ENCODE results near the gene SCNN1A.

SCNN1A gene

GRCh38 chr12:6334940-6335450 is 40.4 kb downstream of the SCNN1A start:
- no peak for DNase-seq (ENCODE audit: low read depth in 2 of 2)

DNA sequence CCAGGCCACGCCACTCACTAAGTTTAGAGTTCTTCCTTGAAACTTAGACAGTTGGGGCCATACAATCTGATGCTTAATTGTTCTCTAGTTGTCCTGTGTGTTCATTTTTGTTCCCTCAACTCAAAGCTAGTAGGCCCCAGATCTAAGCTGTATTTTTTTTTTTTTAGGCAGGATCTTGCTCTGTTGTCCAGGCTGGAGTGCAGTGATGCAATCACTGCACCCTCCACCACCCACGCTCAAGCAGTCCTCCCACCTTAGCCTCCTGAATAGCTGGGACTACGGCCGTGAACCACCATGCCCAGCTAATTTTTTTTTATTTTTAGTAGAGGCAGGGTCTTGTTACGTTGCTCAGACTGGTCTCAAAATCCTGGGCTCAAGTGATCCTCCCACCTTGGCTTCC is 41.0 kb downstream of the SCNN1A start:
- DNase-seq (ENCODE audit: low read depth in 2 of 2), result no peak

GRCh38 chr12:6333566-6333965 is 41.8 kb downstream of the SCNN1A start:
- no peak for DNase-seq (ENCODE audit: low read depth in 2 of 2)

DNA sequence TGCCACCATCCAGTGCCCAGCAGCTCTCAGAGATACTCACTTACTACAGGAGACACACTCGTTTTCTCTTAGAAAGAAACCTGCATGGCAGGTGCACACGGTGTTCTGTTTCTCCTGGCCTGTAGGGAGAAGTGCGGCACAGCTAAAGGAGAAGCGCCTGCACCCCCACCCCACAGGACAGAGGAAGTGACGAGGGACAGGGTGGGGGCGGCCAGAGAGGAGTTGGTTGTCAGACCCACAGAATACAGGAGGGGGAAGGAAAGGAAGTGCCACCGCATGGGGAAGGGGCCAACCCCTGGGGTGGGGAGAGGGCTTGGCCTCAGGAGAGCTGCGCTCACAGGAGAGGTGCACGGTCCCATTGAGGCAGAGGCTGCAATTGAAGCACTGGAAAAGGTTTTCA is 42.3 kb downstream of the SCNN1A start:
- DNase-seq (ENCODE audit: low read depth in 2 of 2), result no peak

DNA sequence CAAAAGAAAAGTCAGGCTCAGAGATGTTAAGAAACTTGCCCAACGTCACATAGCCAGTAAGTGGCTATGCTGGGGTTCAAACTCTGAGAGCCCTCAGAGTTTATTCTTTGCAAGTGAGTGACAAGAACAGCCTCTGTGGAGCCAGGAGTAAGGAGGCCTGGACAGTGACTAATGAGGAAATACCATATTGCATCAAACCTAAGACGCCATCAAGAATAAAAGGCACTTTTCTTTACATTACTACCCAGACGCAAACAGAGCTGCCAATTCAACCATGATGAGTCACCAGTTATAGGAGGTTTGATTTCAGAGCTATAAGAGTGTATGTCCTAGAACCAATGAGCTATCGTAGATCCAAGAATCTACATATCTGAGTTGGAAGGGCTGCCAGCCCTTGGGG is 42.9 kb downstream of the SCNN1A start:
- DNase-seq (ENCODE audit: low read depth in 2 of 2), result peak; percentile 79 to 83

- no peak for DNase-seq (ENCODE audit: low read depth in 2 of 2)
These were observed 44.2 kb downstream of the SCNN1A start for GRCh38 chr12:6330999-6331714.

- DNase-seq (ENCODE audit: low read depth in 2 of 2), result no peak
These were observed 45.2 kb downstream of the SCNN1A start for GRCh38 chr12:6330192-6330591.

DNA sequence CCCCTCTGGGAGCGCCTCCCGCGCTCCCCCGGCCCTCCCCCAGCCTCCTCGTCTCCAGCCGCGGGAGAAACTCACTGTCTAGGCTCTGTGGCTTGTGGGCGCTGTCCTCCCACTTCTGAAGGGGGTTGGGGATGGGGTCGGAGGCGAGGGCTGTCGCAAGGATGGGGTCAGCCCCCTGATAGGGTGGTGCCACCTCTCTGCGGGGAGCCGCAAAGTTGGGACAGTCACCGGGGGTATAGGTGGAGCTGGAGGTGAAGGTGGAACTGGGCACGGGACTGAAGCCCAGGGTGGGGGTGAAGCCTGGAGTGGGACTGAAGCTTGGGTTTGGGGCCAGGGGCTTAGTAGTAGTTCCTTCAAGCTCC is 45.7 kb downstream of the SCNN1A start:
- no peak for DNase-seq (ENCODE audit: low read depth in 2 of 2)

DNA sequence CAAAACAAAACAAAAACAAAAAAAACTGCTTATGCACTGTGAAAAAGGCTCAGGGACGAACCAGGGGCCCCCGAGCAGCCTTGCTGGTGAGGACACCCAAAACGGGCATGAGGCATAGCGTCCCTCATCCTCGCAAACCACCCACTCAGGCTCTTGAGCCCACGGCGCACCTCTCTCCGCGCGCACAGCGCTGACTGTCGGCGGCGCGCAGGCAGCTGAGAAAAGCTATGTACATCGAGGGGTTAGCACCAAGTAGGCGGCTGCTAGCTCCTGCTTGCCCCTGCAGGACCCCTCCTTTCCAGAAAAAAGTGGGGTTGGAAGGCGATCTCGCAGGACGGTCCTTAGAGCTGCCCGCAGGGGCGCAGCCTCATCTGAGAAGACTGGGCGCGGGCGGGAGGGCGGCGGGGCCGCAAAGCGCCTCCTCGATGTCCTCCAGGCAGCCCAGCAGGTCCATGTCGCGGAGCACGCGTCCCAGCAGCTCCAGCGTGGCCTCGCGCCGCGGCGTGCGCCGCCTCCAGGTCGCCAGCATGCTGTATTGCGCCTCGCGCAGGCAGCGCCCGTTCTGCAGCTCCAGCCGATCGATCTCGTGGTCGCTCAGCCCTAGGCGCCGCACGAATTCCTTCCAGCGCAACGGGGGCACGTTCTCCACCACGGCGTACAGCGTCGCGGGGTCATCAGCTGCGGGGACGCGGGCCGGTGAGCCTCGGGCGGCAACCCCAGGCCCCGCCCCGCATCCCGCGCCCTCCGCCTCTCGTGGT is 46.2 kb downstream of the SCNN1A start:
- DNase-seq (ENCODE audit: low read depth in 2 of 2), result no peak

DNA sequence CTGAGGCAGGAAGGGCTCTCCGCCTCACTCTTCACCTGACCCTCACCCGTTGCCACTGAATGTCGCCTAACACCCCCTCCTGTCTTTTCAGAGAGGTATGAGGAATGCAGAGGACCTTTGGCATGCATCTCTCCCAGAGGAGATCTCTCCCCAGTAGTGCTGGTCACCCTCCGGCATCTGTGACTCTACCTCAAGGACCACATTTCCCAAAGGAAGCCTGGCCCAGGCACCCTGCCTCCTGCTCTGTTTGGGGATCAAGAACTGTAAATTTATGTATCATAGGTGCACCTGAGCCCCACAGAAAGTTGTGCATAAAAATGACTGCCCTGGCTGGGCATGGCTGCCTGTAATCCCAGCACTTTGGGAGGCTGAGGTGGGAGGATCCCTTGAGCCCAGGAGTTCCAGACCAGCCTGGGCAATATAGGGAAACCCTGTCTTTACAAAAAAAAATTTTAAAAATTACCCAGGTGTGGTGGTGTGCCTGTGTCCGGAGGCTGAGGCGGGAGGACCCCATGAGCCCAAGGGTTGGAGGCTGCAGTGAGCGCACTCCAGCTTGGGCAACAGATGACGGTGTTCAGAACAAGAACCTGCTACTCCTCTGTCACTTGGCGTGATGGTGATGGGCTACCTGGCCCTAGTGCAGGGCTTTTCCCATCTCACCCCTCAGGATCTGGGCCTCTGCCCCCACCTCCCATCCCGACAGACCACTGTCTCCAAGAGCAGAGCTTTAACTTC is 47.2 kb downstream of the SCNN1A start:
- DNase-seq (ENCODE audit: low read depth in 2 of 2), result no peak

GRCh38 chr12:6327229-6328041 is 47.9 kb downstream of the SCNN1A start:
- no peak for DNase-seq (ENCODE audit: low read depth in 2 of 2)

GRCh38 chr12:6326316-6327228 is 48.8 kb downstream of the SCNN1A start:
- DNase-seq (ENCODE audit: low read depth in 2 of 2), result no peak

DNA sequence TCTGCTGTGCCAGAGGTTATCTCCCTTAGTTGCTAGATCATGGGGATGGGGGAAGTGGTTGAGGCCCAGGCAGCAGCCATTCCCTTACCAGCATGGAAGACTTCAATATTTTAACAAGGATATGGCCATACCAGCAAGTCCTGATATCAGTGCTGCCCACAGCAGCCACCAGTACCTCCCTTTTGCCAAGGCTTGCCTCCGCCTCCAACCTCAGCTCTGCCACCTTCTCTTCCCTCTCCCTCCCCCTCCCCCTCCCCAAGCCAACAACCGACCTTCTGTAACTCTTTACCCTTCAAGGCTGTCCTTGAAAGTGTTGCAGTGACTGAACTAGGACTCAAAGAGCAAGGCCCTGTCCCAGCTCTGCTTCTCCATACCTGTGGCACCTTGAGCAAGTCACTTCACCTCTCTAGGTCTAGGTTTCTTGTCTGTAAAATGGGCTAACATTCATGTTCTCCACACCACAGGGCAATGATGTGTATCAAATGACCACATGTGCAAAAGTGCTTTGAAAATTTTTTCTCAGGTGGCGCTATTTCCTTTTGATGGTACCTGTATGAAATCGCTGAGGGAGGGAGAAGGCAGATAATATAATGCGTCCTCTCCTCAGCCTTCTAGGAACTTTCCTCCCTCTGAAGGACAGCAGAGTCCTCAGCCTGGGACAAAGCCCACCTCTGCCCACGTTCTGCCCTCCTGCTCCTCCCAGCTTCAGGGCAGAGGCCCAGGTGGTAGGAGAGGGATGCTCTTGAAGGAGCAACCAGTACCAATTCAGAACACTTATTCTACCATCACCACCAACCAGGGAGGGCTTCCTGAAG is 50.2 kb downstream of the SCNN1A start:
- DNase-seq (ENCODE audit: low read depth in 2 of 2), result no peak

GRCh38 chr12:6323995-6324711 is 51.2 kb downstream of the SCNN1A start:
- DNase-seq (ENCODE audit: low read depth in 2 of 2), result no peak

GRCh38 chr12:6323340-6323994 is 51.9 kb downstream of the SCNN1A start:
- DNase-seq (ENCODE audit: low read depth in 2 of 2), result peak; percentile 88 to 90

DNA sequence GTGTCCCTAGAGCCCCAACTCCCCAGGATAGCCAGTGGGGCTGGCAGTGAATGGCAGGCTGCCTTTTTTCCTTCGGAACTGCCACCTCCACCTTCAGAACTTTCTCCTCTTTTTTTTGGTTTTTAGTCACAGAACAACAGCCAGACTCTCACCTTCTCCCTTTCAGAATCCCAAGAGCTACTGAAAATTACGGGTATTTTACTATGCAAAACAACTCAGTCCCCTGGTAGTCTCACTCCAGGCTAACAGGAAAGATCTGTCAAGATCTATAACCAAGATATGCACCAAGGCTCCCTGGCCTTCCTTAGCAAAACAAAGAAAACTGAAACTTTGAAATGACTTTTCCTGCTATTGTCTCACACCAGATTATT is 52.4 kb downstream of the SCNN1A start:
- no peak for DNase-seq (ENCODE audit: low read depth in 2 of 2)

DNA sequence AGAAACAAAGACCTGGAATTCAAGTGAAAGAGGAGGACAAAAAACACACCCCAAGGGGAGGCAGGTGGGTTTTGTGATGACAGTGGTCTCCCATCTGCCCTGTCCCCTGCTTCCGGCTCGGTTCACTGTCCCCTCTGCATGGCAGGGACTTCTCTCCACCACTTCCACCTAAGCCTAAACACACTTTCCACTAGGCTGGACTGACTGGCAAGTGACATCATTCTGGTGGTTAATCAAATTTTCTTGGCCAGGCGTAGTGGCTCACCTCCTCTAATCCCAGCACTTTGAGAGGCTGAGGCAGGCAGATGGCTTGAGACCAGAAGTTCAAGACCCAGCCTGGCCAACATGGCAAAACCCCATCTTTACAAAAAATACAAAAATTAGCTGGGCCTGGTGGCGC is 53.0 kb downstream of the SCNN1A start:
- DNase-seq (ENCODE audit: low read depth in 2 of 2), result no peak

- no peak for DNase-seq (ENCODE audit: low read depth in 2 of 2)
These were observed 53.5 kb downstream of the SCNN1A start for GRCh38 chr12:6321905-6322304.

DNA sequence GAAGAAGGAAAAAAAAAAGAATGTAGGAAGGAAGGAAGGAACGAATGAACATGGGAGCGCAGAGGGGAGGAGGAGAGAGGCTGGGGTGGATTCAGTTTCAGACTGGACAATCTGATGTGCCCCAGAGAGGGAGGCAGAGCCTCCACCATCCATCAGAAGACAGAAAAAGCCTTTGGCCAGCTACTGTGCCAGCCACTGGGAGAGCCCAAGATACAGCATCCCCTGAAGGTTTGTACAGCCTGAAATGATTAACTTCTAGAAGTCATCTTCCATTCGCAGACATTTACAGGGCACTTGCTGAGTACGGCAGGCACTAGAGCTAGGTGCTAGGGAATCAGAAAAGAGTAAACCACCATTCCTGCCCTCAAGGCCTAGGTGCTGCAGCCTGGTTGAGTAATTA is 55.9 kb downstream of the SCNN1A start:
- DNase-seq (ENCODE audit: low read depth in 2 of 2), result no peak

All from fibroblast of skin of left quadriceps (primary cell).